ENCODE measurements around the gene HMGN4. TPM values are rescaled to one million over a fixed set of nuclear protein-coding genes. Genes with fewer than 3 reads are reported as not detected.

Gene HMGN4
- 10 to 100 TPM; 27.1 to 43.0 (median 39.2) TPM for total RNA-seq

DNA sequence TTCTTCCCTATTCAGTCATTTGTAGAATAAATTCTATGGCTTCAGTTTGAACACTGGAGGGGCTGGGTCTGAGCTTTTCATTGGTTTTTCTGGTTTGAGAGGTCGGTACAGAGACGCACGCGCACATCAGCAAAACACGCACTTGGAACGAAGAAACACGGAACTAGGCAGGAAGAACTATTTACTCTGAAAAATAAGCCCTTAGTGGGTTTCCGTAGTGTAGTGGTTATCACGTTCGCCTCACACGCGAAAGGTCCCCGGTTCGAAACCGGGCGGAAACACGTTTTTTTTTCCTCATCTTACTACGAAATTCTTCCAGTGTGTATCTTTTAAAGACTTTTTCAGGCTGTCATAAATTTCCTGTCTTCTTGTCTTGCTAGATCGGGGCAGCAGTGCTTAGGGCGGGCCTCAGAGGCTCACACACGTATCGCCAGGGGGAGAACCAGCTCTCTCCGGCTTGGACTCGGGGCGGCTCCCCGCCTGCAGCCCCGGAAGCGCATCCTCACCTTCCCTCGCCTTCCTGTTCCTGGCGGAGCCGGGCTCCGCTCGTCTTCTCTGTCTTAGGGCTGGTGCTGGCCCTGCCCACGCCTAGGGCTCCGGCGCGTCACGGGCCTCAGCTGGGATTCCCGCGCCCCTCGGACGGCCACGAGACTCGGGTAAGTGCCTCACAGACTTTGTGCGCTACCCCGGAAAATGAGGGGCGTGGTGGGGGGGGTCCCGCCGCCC lies at the start of gene HMGN4:
Gene HMGN4, plus strand, starts transcription at position 521 of the 726 bp plus-strand sequence. CDS start 6,841 bp downstream, outside the sequence.
- WGBS, 2 donors, result 0% methylated on average over 33 to 40 of the region's 49 CpGs
- intact Hi-C loops (cut with DNase I; ENCODE audit: low total_unique reads), result no loop called here
- no peak for TF ChIP-seq CTCF (IDR thresholded peaks at IDR 0.05)
- TF ChIP-seq POLR2A (IDR thresholded peaks at IDR 0.05), result no peak
- DNase-seq (ENCODE audit: low spot score in 2 of 2), result peak; percentile 89 to 96
- H3K4me3 ChIP-seq (ENCODE audit: low read depth, poor library complexity, severe bottlenecking), result peak within 1 kb of the TSS; percentile 79

- no peak for TF ChIP-seq CTCF (IDR thresholded peaks at IDR 0.05)
- no peak for TF ChIP-seq POLR2A (IDR thresholded peaks at IDR 0.05)
- 81 to 85% methylated on average over 8 of the region's 8 CpGs for WGBS, 2 donors
- no peak for DNase-seq (ENCODE audit: low spot score in 2 of 2)
- intact Hi-C loops (cut with DNase I; ENCODE audit: low total_unique reads), result no loop called here
- no peak overlapping the region for H3K4me3 ChIP-seq (ENCODE audit: low read depth, poor library complexity, severe bottlenecking)
Measured at GRCh38 chr6:26489996-26490964, 47.9 kb upstream of the HMGN4 start.

DNA sequence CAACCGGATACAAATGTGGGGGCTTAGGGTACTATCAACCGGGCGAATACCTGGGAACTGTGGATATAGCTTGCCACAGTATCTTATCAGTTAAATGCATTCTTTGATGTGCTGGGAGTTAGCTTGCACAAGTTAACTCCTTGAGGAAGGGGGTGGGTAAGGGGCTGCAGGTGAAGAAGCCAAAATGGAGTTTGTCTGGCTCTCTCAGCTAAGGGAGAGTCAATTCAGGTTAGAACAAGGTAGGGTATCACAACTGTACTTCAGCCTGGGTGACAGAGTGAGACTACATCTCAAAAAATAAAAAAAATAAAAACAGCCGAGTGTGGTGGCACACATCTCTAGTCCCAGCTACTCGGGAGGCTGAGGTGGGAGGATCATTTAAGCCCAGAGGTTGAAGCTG lies 46.6 kb upstream of the HMGN4 start:
- WGBS, 2 donors, result 81 to 87% methylated on average over 5 of the region's 5 CpGs
- TF ChIP-seq POLR2A (IDR thresholded peaks at IDR 0.05), result no peak
- no peak for TF ChIP-seq CTCF (IDR thresholded peaks at IDR 0.05)
- no peak overlapping the region for H3K4me3 ChIP-seq (ENCODE audit: low read depth, poor library complexity, severe bottlenecking)
- no peak for DNase-seq (ENCODE audit: low spot score in 2 of 2)
- intact Hi-C loops (cut with DNase I; ENCODE audit: low total_unique reads), result no loop called here

- intact Hi-C loops (cut with DNase I; ENCODE audit: low total_unique reads), result no loop called here
- H3K4me3 ChIP-seq (ENCODE audit: low read depth, poor library complexity, severe bottlenecking), result no peak overlapping the region
- DNase-seq (ENCODE audit: low spot score in 2 of 2), result no peak
- no peak for TF ChIP-seq CTCF (IDR thresholded peaks at IDR 0.05)
- no peak for TF ChIP-seq POLR2A (IDR thresholded peaks at IDR 0.05)
- WGBS, 2 donors, result 82 to 90% methylated on average over 2 of the region's 2 CpGs
Measured at GRCh38 chr6:26493258-26493657, 44.9 kb upstream of the HMGN4 start.

DNA sequence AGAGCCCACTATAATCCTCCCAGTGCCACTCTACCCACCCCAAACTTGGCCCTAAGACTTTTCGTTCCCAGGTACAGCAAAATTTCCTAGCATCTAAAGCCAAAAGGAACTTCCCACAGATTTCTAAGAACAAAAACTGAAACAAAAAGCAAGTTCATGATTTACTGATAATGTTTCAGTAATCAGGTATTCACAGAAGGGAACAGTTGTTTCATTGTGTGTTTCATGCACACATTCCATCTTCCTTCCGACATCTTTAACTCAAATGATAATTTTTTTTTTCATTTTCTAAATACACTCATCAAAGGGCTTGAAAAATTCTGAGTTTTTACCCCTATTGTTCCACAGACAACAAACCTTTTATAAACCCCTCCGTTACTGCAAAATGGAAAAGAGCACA lies 44.0 kb upstream of the HMGN4 start:
- no peak for TF ChIP-seq CTCF (IDR thresholded peaks at IDR 0.05)
- TF ChIP-seq POLR2A (IDR thresholded peaks at IDR 0.05), result no peak
- intact Hi-C loops (cut with DNase I; ENCODE audit: low total_unique reads), result no loop called here
- WGBS, 2 donors, result 90 to 95% methylated on average over 3 of the region's 3 CpGs
- no peak for DNase-seq (ENCODE audit: low spot score in 2 of 2)
- no peak overlapping the region for H3K4me3 ChIP-seq (ENCODE audit: low read depth, poor library complexity, severe bottlenecking)
